RWPE2 (cell line): ENCODE measurements around the gene NEU2.

Experiments used
- ATAC-seq: fragments of 200-7000 bp; cut with Tn5 transposase; 3 replicates; pipeline ENCODE4 v1.9.1; 2021; ENCODE audit warnings: low read depth
- DNase-seq: peaks from one replicate; pipeline ENCODE4 v3.0.0-alpha.2; 2020; ENCODE audit warnings: low spot score
- H3K27ac ChIP-seq: fragments of 450-650 bp; 2 replicates; pipeline ENCODE4 v1.5.1; 2017; ENCODE audit warnings: mild to moderate bottlenecking; ENCODE audit not compliant: poor library complexity, severe bottlenecking
- H3K27me3 ChIP-seq: fragments of 250-450 bp; sonication (Bioruptor Pico); 2 replicates; pipeline ENCODE4 v1.5.1; 2021; ENCODE audit warnings: mild to moderate bottlenecking, moderate library complexity; ENCODE audit not compliant: insufficient read depth, poor library complexity, severe bottlenecking
- H3K36me3 ChIP-seq: fragments of 250-450 bp; sonication (Bioruptor Pico); 2 replicates; pipeline ENCODE4 v1.5.1; 2020; ENCODE audit warnings: low read depth, mild to moderate bottlenecking, moderate library complexity
- H3K4me1 ChIP-seq: fragments of 250-450 bp; sonication (Bioruptor Pico); 2 replicates; pipeline ENCODE4 v1.5.1; 2021; ENCODE audit warnings: mild to moderate bottlenecking, moderate library complexity; ENCODE audit not compliant: insufficient read depth, poor library complexity, severe bottlenecking
- H3K4me3 ChIP-seq: fragments of 250-450 bp; sonication (Bioruptor Pico); 2 replicates; pipeline ENCODE4 v1.5.1; 2021; ENCODE audit warnings: mild to moderate bottlenecking, moderate library complexity; ENCODE audit not compliant: severe bottlenecking
- H3K9me3 ChIP-seq: fragments of 250-450 bp; sonication (Bioruptor Pico); 2 replicates; pipeline ENCODE4 v1.5.1; 2021; ENCODE audit warnings: mild to moderate bottlenecking, moderate library complexity; ENCODE audit not compliant: severe bottlenecking
- TF ChIP-seq, protein P1 (sequence below): fragments of 450-650 bp; IDR thresholded peaks from one replicate; pipeline ENCODE4 v1.5.1; 2017; ENCODE audit warnings: mild to moderate bottlenecking, moderate library complexity; ENCODE audit not compliant: poor library complexity, severe bottlenecking

Gene NEU2

DNA sequence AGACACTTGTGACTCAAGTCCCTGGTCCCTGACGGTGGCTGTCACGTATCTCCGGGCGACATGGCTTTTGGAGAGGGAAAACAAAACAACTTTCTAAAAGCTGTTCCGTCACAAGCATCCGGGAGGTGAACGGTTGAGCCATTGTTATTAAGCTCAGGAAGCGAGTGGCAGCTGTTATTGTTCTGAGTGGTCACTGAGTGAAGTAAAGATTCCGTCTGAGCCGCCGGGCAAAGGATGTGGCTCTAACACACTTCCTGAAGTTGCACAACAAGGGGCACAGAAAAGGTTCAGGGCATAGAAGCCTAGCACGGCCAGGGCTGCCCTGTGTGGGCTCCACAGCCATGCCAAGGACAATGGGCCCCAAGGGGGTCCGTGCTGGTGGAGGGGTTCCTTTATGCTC lies 52.0 kb downstream of the NEU2 start:
- TF ChIP-seq, protein P1, sequence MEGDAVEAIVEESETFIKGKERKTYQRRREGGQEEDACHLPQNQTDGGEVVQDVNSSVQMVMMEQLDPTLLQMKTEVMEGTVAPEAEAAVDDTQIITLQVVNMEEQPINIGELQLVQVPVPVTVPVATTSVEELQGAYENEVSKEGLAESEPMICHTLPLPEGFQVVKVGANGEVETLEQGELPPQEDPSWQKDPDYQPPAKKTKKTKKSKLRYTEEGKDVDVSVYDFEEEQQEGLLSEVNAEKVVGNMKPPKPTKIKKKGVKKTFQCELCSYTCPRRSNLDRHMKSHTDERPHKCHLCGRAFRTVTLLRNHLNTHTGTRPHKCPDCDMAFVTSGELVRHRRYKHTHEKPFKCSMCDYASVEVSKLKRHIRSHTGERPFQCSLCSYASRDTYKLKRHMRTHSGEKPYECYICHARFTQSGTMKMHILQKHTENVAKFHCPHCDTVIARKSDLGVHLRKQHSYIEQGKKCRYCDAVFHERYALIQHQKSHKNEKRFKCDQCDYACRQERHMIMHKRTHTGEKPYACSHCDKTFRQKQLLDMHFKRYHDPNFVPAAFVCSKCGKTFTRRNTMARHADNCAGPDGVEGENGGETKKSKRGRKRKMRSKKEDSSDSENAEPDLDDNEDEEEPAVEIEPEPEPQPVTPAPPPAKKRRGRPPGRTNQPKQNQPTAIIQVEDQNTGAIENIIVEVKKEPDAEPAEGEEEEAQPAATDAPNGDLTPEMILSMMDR: no peak
- H3K27me3 ChIP-seq: no peaks in the 10 kb centered on the region
- H3K27ac ChIP-seq: no peak overlapping the region
- H3K36me3 ChIP-seq: no peaks in the 10 kb centered on the region
- no peaks in the 10 kb centered on the region for H3K4me1 ChIP-seq
- ATAC-seq (no peak), DNase-seq (no peak)
- H3K4me3 ChIP-seq: no peak overlapping the region
- no peaks in the 10 kb centered on the region for H3K9me3 ChIP-seq
